GM19324 (cell line): Measurements from ENCODE around the gene CFAP157.

Experiments used
- ATAC-seq: cut with Tn5 transposase; IDR thresholded peaks from one replicate; pipeline ENCODE4 v1.9.1; 2021; ENCODE audit warnings: mild to moderate bottlenecking, moderate library complexity; ENCODE audit not compliant: unreplicated experiment, low FRiP score

Gene CFAP157

DNA sequence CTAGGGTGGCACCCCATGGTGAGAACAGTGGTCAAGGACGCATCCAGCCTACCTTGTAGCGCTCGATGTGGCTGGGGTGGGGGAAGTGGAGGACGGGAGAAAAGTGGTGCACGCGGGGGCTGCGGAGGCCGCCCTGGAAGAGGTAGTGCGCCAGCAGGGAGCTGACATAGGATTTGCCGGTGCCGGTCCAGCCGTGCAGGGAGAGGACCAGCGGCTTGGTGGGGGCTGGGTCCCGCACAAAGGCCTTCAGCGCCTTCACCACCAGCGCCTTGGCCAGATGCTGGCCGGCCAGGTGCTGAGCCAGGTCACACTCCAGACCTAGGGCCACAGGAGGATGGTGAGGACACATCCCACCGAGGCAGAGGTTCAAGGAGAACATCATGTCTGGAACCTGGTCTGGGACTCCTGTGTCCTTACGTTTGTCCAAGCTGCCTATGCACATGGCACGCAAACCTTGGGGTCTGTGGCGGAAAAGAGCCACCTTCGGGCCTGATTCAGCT lies 27.5 kb downstream of the CFAP157 start:
- ATAC-seq: no peak

DNA sequence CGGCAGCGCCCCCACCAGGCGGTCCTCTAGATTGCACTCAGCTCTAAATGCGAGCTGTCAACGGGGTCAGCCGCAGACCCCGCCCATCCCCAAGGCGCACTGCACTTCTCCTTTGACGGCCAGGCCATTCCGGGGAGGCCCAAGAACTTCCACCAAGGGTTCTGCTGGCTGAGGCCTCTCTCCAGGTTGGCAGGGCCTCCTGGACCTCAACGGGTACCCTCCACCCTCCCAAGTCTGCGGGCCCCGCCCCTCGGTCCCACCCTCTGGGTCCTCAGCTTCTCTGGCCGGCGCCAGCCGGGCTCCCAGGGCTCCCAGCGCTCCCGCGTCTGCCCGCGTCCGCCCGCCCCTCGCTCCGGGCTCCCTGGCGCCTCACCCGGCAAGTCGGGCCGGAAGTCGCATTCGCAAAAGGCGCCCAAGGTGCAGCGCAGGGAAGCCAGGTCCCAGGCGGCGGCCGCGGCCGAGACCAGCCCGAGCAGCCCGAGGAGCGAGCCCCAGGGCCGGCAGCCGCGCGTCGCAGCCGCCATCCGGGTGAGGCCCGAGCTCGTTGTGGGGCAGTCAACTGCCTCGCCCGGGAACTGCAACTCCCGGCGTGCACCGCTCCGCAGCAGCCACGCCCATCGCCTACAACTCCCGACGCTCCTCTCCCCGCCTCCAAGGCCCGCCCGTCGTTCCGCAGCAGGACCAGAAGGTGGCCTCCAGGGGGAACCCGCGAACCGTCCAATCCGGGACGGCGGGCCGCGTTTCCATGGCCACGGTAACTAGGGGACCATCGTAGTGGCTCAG lies 28.1 kb downstream of the CFAP157 start, which contains the start of gene TOR2A:
Gene TOR2A (minus strand): TSS at position 548 of the 783 bp plus-strand sequence. CDS start 24 bp downstream, at position 524.
- peak; percentile 89 for ATAC-seq

DNA sequence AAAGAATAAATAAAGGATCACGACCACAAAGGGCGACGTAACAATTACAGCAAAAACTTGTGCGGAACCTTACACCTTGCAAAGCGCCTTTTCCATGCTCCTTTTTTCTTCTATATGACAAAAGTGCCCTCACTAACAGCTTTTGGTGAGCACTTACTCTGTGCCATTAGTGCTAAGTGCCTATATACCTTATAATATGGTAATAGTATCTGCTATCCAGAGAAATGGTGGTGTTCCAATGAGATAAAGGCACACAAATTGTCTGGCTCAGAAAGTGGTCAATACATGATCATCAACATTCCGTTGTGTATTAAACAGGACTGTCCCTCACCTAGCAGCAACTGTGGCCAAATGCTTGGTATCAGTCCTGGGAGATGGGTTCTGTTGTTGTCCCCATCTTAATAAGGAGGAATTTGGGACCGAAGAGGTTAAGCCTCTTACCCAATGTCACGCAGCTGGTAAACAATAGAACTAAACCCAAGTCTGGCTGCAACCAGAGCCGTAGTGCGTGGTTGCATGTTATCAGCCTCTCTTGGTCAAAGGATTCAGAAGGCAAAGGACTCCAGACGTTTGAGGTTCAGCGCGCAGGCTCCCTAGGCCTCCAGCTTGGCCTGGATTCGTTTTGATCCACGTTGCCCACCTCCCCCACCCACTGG lies 28.9 kb downstream of the CFAP157 start:
- ATAC-seq: no peak

DNA sequence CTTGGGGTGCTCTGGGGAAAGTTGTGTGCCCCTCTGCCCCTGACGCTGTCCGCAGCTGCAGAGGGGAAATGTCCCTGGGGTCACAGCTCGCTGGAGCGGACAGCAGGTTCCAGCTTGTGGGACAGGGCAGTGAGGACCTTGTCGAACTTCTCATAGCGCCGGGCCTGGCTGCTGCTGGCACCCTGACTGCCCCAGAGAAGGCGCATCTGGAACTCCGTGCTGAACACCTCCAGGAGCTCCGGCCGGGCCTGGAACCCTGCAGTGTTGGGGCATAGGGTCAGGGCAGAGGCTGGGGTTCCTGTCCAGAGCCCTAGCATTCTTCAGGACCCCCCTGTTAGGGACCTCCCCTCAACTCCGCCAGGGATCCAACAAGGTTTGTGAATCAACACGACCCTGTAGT lies 31.9 kb downstream of the CFAP157 start:
- ATAC-seq: no peak

DNA sequence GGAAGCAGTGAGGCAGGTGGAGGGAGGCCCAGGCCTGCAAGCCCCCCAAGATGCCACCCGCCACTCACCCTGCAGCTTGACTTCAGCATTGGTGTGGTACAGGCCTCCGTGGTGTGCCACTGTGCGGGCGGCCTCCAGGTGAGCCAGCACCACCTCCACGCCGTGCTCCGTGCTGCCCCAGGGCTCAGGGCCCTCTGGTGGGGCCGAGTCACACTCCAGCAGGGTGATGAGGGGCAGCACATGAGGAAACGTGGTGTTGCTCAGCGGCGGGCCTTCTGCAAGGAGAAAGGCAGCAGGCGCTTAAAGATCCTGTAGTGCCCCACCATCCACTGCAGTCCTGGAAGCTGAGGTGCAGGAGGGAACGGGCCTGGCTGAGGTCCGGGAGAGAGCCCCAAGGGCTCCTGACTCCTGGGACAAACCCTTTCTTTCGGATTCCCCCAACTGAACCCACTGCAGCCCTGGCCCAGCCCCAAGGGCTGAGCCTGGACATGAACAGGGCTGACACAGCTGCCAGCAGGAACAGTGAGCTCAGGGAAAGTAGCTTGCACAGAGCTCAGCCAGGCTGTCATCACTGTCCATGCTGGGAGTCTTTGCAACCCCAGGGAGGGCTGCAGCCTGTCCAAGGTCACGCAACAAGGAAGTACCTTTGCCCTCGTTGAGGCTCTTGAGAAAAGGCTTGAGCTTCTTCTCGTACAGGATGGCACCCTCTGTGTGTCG lies 33.0 kb downstream of the CFAP157 start:
- ATAC-seq: no peak

DNA sequence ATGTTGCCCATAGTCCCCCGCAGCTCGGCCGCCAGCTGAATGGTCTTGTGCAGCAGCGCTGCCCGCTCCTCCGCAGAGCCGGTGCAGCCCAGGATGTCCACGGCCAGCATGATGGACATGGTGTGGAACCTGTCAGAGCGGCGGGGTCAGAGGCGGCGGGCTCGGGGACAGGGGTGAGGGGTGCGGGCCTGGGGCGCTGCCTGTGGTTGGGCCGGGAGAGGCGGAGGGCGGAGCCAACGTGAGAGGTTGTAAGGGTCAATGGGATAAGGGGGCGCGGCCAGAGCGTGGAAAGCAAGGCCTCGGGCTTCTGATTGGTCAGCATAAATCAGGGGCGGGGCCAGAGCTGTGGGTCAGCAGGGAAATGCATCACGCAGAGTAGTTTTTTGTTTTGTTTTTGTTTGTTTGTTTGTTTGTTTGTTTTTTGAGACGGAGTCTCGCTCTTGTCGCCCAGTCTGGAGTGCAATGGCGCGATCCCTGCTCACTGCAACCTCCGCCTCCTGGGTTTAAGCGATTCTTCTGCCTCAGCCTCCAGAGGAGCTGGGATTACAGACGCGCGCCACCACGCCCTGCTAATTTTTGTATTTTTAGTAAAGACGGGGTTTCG lies 35.1 kb downstream of the CFAP157 start:
- no peak for ATAC-seq

DNA sequence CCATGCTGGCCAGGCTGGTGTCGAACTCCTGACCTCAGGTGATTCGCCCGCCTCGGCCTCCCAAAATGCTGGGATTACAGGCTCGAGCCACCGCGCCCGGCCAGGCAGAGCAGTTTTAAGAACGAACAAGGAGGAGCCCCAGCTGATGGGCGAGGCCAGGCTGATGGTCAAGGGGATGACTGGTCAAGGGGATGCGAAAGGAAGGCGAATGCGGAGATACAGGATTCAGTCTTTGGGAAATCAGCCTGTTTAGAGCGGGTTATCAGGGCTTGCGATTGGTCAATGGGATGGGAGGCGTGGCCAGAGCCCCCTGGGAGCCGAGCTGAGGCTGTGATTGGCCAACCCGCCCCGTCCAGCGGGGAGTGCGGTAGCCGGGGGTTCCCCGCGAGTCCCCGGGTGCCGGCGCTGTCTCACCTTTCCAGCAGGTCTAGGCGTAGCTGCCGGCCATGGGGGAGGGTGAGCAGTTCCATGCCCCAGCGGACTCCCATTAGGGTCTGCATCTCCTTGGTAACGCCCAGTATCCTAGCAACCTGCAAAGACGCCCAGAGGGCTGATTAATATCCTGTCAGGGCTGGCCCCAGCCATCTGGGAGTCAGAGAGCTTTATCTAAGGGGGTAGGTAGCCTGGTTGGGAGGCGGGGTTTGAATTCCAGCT lies 35.8 kb downstream of the CFAP157 start:
- ATAC-seq: no peak

DNA sequence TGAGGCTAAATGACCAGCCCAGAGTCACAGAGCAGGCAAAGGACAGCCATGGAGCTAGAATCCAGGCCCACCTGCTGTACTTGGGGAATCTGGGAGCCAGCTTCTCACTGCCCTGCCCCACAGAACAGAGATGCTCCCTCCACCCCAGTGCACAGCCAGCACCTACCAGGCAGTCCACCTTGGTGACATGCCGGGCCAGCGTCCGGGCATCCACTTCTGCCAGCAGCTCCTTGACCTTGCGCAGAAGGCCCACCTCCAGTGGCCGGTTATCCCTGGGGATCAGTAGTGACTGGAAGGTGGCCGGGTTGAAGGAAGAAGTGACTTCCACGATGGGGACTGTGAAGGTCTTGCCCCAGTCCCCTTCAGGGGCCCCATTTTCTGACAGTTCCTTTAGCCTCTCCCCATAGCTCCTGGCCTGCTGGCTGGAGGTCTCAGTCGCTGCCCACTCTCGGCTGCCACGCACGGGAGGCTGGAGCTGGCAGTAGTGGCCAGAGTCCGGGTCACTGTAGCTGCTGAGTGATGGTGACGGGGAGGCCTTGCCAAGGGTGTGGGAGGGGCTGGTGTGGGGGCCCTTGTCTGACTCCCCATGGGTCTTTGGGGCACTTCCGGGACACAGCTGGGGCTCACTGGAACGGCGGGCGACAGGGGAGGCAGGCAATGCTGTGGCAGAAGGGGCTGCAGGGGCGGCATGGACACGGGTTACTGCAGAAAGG lies 37.8 kb downstream of the CFAP157 start:
- no peak for ATAC-seq

DNA sequence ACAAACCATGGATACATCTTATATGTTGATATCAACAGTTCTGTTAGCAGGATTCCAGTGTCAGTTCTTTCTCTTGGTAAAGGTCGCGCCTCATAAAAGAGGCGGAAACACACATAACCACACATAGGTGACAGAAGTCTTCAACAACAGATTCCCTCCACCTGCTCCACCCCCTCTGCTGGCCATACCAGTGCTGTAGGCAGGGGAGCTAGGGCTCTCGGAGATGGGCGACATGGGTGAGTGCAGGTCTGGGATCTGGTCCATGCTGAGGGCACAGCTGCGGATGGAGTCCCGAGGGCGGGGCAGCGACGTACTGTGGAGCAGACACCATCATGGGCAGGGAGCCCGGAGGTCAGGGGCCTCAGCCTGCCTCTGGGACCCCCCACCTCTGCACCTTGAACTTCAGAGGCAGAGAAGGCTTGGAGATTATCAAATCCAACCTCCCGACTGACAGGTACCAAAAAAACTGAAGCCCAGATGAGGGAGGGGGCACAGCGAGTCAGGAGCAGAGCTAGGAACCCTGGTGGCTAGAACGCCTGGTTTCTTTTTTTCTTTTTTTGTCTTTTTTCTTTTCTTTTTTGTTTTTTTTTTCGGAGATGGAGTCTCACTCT lies 40.3 kb downstream of the CFAP157 start:
- no peak for ATAC-seq

DNA sequence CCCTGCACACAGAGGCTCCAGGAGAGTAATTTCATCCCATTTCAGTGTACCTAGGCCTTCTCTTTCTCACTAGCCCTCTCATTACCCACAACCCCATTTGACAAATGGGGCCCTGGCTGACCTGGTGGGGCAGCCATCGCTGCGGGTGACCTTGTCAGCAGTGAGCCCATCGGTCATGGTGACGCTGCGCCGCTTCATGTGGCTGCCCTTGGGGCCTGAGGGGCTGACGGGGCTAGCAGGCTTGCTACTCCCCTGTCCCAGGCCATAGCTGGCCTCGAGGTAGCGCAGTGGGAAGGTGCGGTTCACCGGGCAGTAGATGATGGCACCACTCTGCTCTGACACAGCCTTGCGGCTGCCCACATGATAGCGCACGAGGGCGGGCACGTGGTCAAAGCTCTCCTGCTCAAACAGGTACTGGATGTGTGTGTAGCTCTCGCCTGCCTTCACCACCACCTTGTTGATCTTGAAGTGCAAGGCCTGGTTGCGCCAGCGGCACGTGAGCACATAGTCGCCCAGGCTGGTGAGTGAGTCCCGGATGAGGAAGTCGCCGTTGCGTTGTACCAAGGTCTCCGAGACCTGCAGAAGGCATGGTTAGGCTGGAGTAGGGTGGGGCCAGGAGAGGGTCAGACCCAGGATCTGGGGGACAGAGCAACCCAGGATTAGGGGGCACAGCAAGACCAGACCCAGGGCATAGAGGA lies 42.5 kb downstream of the CFAP157 start:
- ATAC-seq: no peak

DNA sequence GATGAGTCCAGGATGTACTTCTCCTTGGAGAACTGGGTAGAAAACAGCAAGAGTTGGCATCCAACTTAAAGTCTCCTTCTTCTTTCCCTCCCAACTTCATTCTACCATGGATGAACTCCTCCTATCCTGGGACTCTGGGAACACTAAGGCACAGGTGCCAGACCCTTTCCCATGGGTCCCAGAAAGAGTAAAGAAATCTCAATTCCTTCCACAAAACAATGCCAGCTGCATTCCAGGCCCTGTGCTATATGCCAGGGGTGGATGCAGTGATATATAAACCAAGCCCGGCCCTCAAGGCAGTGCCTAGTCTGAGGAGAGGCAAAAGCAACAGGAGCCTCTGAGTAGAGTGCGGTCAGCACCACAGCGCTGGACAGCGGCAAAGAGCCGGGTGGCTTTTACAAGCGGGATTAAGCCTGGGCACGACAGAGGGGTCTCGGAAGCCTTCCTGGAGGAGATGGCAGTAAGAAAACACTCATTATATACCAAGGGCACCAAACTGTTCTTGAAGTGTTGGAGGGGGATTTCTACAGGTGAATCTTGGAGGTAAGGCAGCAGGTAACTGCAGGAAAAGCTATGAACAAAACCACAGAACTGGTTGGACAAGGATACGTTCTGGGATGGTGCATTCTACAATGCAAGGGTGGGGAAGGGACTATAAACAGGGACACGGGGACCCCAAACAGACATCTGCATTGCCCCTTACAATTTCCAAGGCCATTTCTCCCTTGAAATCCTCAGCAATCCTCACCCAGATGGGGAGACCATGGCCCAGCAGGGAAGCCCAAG lies 44.7 kb downstream of the CFAP157 start:
- ATAC-seq: no peak

DNA sequence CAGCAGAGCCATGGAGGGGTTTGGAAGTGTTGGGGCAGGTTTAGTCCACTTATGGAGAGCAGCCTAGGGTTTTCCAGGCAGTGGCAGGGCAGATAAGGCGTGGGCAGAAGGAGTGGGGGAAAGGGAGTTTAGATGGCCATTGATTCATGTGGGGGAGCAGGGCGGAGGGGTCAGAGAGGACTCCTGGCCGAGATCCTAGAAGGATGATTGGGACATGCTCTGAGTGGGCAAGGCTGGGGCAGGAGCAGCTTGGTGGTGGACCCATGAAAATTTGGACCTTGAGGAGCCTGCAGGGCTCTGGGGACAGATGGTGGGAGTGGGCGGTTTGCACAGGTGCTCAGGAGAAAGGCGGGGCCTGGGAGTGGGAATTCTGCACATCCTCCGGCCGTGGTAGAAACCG lies 46.4 kb downstream of the CFAP157 start:
- no peak for ATAC-seq

DNA sequence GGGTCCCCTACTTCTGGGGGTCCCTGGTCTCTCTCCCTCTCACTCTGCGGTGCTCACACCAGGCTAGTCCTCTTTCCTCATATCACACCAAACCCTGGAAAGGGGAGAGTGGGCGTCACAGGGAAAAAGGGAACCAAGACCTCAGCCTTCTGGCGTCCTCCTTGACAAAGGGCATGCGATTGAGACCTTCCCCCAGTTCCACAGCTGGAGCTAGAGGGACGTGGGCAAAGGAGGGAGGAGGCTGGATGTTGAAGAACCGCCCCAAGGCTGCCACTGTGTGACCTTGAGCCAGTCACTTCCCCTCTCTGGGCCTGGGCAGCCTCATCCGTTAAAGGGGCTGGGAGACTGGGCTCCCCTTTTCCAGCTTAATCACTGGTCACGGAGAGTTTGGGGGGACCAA lies 46.8 kb downstream of the CFAP157 start:
- no peak for ATAC-seq

DNA sequence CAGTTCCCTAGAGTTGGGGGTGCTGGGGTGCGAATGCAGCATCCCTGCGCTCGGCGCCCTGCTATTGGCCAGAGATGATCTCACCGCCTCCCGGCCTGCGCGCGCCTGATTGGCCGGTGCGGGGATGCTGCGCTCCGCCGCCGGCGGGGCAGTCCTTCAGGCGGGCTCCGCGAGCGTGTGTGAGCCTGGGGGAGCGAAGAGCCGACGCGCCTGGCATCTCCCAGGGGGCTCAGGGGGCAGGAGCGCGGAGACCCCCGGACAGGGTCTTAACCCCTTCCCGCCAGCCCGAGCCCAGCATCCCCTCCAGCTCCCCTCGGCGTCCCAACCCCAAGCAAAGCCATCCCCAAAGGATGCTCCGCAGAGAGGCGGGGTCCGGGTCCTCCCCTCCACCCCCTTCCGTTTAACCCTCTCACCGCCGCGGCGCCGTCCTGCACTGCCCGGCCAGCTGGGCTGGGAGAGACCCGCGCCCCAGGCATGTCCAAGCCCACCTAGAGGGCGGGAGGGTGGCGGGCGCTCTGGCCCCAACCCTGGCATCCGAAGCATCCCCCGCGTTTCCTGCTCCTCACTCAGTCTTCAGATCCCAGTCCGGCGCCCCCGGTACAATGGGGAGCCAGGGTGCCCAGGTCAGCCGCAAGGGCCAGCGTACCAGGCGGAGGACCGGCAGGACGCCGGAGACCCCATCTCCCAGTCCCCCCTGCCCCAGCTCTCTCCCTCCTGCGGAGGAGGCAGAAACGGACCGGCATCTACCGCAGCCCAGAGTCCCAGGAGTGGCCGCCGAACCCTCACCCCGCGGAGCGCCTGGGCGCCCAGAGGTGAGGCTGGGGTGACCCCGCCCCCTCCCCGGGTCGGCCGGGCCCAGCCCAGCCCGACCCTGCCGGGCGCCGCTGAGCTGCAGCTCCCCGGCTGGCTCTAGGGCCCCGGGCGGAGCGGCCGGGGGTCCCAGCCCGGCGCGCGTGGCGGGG lies 47.6 kb downstream of the CFAP157 start:
- no peak for ATAC-seq

DNA sequence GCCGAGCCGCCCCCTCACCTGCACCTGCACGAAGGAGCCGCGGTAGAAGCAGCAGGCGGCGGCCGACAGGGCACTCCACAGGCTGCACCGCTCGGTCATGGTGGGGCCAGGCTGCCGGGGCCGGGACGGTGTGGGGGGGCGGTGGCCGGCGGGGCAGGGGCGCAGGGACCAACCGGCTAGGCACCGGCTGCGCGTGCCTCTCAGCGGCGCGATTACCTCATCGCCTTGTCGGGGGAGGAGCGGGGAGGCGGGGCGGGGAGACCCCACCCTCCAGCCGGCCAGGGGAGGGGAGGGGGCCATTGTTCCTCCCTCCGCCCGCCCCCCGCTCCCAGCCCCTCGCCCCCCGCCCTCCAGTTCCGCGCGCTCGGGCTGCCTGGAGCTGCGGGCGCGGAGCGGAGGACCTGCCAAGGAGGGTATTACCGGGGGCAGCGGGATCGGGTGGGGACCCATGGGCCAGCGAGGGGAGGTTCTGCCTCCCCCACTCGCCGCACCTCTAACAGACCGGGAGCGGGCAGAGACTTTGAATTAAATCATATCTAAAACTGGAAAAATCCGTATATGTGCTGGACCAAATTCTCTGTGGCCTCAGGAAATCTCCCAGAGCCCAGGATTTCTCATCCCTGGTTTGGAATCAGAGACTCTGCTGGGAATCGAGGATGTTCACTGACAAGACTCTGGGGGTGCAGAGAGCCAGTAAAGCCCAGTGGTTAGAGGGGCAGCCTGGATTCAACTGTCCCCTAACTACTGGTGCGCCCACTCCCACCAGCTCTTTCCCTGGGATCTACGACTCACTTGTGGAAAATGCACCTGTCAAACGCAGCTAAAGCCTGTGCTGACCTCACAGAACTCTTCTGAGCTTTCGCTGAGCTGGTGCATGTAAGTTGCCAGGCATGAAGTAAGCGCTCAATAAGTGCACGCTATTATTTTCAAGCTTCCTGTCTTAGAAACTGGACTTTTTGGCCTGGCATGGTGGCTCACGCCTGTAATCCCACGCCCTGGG lies 48.6 kb downstream of the CFAP157 start:
- no peak for ATAC-seq

DNA sequence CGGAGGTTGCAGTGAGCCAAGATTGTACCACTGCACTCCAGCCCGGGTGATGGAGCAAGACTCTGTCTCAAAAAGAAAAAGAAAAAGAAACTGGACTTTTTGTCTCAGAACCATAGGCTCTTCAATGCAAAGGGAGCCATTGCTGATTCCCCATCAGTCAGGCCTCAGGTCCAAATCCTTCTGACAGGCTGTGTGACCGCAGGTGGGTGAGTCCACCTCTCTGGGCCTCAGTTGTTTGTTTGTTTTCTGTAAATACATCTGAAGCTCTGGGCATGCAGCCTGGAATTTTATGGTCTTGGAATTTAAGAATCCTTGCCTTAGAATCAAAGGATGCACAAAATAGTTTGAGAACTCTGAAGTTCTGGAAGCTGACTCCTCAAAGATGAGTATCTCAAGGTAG lies 49.4 kb downstream of the CFAP157 start:
- ATAC-seq: no peak
